HG02798 (cell line): ENCODE measurements around the gene EMC9.

ENCODE experiments used
- ATAC-seq: cut with Tn5 transposase; IDR thresholded peaks from one replicate; pipeline ENCODE4 v1.9.1; 2021; ENCODE audit warnings: mild to moderate bottlenecking; ENCODE audit not compliant: unreplicated experiment, poor library complexity

EMC9 gene

DNA sequence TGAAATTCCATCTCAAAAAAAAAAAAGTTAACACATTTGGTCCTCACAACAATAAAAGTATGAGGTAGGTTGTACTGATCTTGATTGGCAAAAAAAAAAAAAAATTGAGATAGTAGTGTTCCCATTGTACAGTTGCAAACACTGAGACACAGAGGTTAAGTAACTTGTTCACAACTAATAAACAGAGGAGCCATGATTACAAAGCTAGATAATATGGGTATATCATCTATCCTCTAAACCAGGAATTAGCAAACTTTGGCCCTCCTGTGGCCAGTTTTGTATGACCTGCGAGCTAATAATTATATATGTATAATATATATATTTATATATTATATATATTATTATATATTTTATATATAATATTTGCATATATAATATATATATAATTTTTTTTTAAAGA lies 7.7 kb downstream of the EMC9 start:
- no peak for ATAC-seq

DNA sequence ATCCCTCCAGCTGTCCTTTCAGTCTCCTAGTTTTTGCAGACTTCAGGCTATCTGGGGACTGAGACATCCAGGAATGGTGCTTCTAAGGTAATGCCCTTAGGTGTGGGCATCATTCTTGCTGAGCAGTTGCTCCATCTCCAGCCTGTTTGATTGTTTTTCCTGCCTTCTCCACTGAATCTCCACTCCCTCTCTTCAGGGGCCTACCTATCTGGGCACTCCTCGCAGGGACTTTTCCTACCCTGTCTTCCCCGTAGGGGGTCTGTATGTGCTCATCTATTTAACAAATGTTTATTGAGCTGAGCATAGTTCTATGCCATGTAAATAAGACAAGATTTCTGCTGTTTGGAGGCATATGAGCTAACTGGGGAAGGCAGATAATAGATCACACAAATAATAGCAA lies 8.4 kb downstream of the EMC9 start:
- no peak for ATAC-seq

DNA sequence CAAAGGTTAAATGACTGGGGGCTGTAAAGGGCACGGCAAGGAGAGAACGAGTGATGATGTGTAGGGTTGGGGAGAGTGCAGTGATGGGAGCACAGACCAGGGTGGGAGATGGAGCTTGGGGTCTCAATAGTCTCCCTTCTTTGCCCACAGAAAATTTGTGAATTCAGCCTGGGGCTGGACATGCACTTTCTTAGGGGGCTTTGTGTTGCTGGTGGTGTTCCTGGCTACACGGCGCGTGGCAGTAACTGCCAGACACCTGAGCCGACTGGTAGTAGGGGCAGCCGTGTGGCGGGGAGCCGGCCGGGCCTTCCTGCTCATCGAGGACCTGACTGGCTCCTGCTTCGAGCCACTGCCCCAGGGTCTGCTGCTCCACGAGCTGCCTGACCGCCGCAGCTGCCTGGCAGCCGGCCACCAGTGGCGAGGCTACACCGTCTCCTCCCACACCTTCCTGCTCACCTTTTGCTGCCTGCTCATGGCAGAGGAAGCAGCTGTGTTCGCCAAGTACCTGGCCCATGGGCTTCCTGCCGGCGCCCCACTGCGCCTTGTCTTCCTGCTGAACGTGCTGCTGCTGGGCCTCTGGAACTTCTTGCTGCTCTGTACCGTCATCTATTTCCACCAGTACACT lies 9.2 kb downstream of the EMC9 start:
- no peak for ATAC-seq

DNA sequence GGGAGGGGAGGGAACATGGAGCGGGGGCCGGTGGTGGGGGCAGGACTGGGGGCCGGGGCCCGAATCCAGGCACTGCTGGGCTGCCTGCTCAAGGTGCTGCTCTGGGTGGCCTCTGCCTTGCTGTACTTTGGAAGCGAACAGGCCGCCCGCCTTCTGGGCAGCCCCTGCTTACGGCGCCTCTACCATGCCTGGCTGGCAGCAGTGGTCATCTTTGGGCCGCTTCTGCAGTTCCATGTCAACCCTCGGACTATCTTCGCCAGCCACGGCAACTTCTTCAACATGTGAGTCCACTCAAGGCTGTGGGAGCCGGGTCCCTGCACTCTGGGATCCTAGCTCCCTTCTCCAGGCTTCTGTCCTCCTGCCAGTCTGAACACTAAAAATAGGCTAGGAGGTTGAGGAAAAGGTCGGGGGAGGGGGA lies 9.8 kb downstream of the EMC9 start:
- no peak for ATAC-seq

DNA sequence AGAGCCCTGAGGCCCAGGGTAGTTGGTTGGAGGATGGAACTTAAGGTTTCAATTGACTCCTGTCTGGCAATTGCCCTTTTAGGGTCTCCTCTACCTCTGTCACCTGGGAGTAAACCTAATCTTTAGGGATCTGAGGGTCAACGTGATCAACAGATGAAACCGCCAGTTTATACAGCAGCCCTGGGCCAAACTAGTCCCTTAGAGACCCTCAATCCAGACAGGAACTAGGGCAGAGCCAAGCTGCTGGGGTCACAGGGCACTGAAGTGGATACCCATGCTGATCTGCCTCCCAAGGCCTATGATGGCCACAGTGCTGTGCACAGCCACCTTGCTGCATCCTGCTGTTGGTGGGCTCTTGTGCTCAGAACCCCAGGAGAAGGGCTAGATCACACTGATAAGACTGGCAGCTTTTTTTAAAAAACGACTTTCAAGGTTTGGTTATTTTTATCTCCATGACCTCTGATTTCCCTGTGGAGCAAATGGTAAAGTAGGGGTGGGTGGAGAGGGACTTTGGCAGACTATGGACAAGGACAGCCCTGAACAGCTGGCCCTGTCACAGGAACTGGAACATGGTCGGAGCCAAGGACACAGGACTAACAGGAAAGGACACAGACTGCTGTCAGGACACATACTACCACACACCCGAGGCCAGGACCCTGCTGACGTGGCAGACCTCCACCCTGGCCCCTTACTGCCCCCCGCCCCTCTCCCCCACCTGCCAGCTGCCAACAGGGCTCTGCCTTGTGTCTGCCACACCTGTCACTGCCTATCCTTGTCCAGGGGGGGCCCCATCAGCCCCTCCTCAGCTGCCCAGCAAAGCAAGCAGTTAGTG lies 10.5 kb downstream of the EMC9 start:
- ATAC-seq: no peak

DNA sequence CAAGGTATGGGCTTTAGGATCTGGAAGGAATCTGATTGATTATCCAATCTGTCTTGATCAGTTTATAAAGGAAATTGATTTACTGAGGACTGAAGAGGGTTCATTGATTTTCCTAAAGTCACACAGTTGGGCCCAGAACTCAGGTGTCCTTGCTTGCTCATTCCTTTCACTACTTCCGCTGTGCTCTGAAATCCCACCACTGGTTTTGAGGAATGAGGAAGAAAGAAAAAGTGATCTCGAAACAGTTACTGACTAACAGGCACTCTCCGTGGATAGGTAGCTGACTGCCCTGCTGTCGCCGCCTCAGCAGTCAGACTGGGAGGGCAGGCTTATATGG lies 11.0 kb downstream of the EMC9 start, which contains the start of gene FITM1:
Gene FITM1, plus strand, starts transcription at position 280 of the 337 bp plus-strand sequence. CDS start 905 bp downstream, outside the sequence.
- no peak for ATAC-seq

DNA sequence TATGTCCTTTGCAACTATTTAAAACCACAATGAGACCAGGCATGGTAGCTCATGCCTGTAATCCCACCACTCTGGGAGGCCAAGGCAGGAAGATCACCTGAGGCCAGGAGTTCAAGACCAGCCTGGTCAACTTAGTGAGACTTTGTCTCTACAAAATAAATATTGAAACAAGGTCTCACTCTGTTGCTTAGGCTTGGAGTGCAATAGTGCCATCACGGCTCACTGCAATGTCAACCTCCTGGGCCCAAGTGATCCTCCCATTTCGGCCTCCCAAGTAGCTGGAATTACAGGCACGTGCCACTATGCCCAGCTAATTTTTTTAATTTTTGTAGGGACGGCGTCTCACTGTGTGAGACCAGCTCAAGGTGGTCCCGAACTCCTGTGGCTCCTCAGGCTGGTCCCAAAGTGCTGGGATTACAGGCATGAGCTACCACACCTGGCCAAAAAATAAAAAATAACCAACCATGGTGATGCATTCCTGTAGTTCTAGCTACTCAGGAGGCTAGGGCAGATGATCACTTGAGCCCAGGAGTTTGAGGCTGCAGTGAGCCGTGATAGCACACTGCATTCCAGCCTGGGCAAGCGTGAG lies 11.9 kb downstream of the EMC9 start:
- no peak for ATAC-seq

DNA sequence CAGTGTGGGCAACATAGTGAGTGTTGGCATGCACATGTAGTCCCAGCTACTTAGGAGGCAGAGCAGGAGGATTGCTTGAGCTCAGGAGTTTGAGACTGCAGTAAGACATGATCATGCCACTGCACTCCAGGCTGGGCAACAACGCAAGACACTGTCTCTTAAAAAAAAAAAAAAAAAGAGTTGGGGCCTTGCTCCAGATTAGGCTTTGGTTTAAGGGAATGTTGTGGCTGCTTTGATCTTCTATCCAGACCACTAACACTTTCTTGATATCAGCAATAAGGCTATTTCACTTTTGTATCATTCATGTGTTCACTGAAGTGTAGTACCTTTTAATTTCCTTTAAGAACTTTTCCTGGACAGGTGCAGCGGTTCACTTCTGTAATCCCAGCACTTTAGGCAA lies 13.7 kb downstream of the EMC9 start:
- ATAC-seq: no peak

DNA sequence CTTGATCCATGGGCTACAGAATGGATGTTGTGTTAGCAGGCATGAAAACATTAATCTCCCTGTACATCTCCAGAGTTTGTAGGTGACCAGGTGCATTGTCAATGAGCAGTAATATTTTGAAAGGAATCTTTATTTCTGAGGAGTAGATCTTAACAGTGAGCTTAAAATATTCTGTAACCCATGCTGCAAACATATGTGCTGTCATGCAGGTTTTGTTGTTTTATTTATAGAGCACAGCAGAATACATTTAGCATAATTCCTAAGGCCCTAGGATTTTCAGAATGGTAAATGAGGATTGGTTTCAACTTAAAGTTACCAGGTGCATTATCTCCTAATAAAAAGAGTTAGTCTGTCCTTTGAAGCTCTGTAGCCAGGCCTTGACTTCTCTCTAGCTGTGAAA lies 14.5 kb downstream of the EMC9 start:
- no peak for ATAC-seq

DNA sequence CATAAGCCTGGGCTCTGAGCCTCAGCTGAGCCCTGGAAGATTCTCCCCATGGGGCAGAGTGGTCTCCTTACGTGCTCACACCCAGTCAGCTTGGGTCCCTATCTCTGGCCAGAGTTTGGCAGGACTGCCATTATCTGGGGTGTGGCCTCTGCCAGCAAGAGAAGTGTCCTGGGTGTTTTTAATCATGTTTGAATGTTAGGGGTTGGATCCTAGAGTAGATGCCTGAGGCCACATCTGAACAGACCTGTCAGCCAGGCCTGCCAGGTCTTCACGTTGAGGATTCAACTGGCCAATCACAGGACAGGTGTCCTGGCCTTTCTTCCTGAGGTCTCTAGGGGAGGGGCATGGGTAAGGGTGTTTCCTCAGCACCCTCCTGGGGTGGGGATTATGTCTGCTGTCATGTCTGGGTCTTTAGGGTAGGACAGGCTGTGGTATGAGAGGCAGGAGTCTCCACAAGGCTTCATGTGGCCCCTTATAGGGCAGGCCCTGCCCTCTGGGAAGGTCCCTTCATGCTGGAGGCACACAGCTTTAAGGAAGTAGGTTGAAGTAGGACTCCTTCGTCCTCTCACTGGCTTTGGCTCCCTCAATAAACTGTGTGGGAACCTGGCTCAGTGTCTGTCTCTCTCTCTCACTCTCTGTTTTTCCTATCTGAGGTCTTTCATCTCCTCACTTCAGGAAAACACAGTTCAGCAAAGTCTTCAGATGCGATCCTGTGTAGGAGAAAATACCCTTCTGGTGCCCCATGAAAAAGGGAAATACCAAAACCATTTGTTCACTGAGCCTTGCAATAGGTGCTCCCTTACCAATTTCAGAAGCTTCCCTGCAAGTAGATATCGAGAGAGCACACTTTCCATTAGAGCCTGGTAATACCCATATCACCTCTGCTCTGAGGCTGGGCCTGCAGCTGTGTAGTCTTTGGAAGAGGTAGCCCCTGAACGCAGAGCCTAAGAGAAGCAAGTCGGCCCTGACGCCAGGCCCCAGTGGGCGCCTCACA lies 17.7 kb downstream of the EMC9 start:
- peak; percentile 52 for ATAC-seq

DNA sequence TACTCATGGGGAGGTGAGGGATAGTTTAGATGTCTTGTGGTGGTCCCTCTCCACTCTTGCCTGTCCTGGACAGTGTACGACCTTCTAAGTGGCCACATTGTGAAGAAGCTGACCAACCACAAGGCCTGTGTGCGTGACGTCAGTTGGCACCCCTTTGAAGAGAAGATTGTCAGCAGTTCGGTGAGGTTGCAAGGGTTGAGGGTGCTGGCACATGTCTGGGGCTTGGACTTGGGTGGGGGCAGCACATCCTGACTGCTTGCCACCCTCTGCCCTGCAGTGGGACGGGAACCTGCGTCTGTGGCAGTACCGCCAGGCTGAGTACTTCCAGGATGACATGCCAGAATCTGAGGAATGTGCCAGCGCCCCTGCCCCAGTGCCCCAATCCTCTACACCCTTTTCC lies 18.5 kb downstream of the EMC9 start:
- no peak for ATAC-seq

DNA sequence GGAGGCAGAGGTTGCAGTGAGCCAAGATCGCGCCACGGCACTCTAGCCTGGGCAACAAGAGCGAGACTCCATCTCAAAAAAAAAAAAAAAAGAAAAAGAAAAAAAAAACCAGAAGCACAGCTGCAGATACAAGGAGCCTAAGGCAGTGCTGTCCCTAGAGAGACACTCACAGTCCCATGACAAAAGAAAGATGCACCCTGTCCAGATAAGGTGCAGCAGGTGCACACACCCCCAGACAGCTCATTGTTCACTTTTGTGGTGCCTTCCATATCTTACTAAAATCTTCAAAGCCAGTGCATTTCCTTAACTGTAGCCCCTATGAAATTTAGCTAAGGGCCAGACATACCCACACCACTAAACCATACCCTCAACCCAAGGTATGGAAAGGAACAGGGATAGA lies 19.0 kb downstream of the EMC9 start:
- ATAC-seq: no peak

DNA sequence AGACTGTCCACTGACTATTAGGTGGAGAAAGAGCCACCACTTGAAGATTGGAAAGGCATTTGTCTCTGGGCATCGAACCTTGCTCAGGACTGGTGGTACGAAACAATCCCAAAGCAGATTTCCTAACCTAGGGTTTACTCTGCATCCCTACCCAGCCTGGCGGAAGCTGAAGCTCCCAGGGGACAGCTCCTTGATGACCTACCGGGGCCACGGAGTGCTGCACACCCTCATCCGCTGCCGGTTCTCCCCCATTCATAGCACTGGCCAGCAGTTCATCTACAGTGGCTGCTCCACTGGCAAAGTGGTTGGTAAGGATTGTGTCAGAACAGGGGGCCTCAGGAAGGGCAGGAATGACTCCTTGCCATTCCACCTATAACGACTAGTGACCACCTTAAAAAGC lies 20.2 kb downstream of the EMC9 start:
- ATAC-seq: no peak

DNA sequence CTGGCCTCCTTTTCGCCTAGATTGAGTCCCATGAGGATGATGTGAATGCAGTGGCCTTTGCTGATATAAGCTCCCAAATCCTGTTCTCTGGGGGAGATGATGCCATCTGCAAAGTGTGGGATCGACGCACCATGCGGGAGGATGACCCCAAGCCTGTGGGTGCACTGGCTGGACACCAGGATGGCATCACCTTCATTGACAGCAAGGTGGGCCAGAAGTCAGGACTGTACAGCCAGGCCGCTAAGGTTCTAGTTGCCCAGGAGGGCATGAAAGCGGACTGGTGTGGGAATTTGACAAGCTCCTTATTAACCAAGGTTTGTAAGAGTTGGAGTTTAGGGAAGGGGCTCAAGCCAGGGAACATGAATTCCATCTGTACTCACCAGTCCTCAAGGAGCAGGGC lies 21.7 kb downstream of the EMC9 start:
- ATAC-seq: no peak

DNA sequence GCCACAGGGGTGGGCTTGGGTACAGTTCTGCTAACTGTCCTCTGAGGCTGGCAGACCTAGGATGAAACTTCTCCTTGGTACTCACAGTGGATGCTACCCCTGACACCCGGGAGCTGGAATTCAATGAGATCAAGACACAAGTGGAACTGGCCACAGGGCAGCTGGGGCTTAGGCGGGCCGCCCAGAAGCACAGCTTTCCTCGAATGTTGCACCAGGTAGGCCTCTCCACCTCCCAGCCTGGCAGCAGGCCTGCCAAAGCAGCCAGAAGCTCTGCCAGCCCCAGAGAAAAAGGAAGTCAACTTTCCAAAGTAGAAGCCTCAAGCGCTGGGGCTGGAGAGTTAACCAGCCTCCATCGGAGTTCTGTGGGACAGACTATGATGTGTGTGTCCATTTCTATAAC lies 24.2 kb downstream of the EMC9 start:
- no peak for ATAC-seq

DNA sequence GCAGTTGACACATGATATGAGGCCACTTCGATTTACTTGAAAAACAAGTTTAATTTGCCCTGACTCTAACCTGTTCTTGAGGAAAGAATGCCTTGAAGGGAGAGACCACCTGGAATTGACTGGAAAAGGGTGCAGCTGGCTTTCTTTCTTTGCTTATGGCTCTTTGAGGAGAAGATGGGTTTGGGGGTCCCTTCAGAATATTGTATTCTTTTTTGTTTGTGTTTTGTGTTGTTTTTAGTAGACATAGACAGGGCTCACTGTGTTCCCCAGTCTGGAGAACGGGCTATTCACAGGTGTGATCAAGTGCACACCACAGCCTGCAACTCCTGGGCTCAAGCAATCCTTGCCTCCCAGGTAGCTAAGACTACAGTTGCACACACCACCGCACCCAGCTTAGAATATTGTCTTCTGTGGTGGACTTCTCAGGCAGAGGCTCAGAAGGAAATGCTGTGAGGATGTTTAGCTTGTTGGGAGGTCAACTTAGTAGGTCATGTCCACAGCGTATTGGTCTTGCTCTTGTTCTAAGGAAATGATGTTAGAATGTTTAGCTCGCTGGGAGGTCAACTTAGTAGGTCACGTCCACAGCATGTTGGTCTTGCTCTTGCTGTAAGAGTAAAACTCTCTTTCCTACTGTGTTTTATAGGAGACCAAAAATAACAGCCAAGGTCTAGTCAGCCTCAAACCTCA lies 25.1 kb downstream of the EMC9 start:
- ATAC-seq: no peak

DNA sequence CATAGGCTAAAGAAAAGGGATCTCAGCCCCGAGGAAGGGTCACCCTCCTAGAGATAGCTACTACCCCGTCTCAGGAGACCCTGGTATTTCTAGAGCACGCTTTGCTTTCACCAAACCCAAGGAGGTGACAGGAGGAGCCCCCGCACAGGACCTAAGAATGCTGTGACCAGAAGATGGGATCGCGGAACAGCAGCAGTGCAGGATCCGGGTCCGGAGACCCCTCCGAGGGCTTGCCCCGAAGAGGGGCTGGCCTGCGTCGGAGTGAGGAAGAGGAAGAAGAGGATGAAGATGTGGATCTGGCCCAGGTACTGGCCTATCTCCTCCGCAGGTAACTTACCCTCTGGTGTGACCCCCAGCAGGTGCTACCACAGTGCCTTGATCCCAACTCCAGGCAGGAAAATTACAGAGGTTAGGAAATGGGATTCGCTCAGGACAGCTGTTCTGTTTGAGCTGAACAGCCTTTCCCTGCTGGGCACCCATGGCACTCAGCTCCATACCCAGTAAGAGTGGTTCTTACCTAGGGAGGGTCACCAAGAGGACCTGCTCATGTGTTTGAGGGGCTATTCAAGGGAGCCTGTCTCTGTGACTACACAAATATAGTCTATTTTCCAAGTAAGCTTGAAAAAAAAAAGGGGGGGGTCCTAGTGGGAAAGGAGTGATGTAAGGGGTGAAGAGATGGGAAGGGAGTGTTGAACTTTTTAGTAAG lies 25.8 kb downstream of the EMC9 start:
- no peak for ATAC-seq

DNA sequence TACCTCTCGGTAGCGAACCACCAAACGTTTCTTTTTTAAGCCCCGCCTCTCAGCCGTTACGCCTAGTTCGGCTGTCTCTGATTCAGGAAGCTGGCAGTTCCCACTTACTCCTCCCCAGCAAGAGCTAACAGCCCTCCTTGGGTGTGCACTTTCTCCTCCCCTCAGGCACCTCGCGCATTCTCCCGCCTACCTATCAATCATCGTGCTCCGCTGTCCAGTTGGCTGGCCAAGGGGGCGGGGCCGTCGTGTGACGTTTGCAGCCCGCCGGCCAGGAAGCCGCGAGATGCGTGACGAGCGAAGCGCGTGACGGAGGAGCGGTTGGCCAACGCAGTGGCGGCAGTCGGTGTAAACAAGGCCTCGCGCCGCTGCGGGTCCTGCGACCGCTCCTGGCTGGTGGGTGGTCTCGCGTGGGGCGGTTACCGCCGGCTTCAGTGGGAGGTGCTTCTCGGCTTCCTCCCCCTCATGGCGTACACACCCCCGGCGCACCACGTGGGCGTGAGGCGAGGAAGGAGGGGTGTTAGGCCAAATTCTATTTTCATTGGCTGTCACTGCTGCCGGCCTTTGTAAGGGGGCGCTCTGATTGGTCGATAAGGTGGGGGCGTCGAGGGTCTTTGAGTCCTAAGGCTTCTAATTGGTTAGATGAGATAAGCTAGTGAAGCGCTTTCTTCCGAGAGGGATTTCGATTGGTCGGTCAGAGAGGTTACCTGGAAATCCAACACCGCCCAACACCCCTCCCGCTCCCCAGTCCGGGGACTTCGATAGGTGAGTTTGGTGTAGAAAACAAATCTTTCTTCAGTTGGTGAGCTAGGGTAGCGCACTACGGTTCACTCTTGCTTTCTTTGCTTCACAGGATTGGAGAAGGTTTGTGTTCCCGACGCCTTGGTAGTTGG lies 26.6 kb downstream of the EMC9 start, which contains the start of the genes DCAF11 and NRL:
Gene DCAF11, plus strand, starts transcription at position 246 of the 890 bp plus-strand sequence. CDS start 818 bp downstream, outside the sequence.
Gene NRL, minus strand, starts transcription at position 418 of the 890 bp plus-strand sequence. CDS start 32,101 bp downstream, outside the sequence.
- peak; percentile 84 for ATAC-seq
